HG03103 (cell line): ENCODE results near the gene SLC12A8.

Source experiments
- ATAC-seq: cut with Tn5 transposase; IDR thresholded peaks from one replicate; pipeline ENCODE4 v1.9.1; 2021; ENCODE audit warnings: low read depth; ENCODE audit not compliant: unreplicated experiment

SLC12A8 gene

GRCh38 chr3:125120379-125121122, 92.0 kb downstream of the SLC12A8 start:
- no peak for ATAC-seq

- no peak for ATAC-seq
These were observed 92.7 kb downstream of the SLC12A8 start for GRCh38 chr3:125119752-125120378.

GRCh38 chr3:125118600-125118999, 93.9 kb downstream of the SLC12A8 start:
- no peak for ATAC-seq

GRCh38 chr3:125117631-125118191, 94.8 kb downstream of the SLC12A8 start:
- no peak for ATAC-seq

- ATAC-seq = no peak
These were observed 96.1 kb downstream of the SLC12A8 start for GRCh38 chr3:125116311-125117080.

GRCh38 chr3:125115640-125116039, 96.9 kb downstream of the SLC12A8 start:
- ATAC-seq = no peak

GRCh38 chr3:125112981-125113380, 99.6 kb downstream of the SLC12A8 start:
- no peak for ATAC-seq

GRCh38 chr3:125110876-125111480, 101.6 kb downstream of the SLC12A8 start:
- no peak for ATAC-seq

GRCh38 chr3:125110016-125110875, 102.3 kb downstream of the SLC12A8 start:
- ATAC-seq = no peak

- ATAC-seq = no peak
These were observed 103.0 kb downstream of the SLC12A8 start for GRCh38 chr3:125109536-125109925.

- no peak for ATAC-seq
These were observed 103.6 kb downstream of the SLC12A8 start for GRCh38 chr3:125108833-125109535.

GRCh38 chr3:125107861-125108567, 104.5 kb downstream of the SLC12A8 start:
- ATAC-seq = peak; percentile 43

GRCh38 chr3:125107363-125107762, 105.2 kb downstream of the SLC12A8 start:
- ATAC-seq = no peak

- no peak for ATAC-seq
These were observed 107.4 kb downstream of the SLC12A8 start for GRCh38 chr3:125105116-125105515.

- no peak for ATAC-seq
These were observed 107.9 kb downstream of the SLC12A8 start for GRCh38 chr3:125104639-125105038.

GRCh38 chr3:125103406-125103805, 109.1 kb downstream of the SLC12A8 start:
- no peak for ATAC-seq

- no peak for ATAC-seq
These were observed 110.1 kb downstream of the SLC12A8 start for GRCh38 chr3:125102470-125102869.

- ATAC-seq = no peak
These were observed 113.8 kb downstream of the SLC12A8 start for GRCh38 chr3:125098611-125099291.
